Stimulated activated naive CD4-positive, alpha-beta T cell (primary cell): ENCODE results near the gene CEP131.

ENCODE experiments used
- DNase-seq, 6 experiments: peaks; one replicate each; lab custom pipeline; 2025; lab: John Stamatoyannopoulos, UW

Gene CEP131

GRCh38 chr17:81187120-81187519 lies 35.6 kb downstream of the CEP131 start:
- no peak for DNase-seq

- DNase-seq = no peak
Measured at GRCh38 chr17:81186203-81186602, 36.6 kb downstream of the CEP131 start.

GRCh38 chr17:81184555-81184954 lies 38.2 kb downstream of the CEP131 start:
- no peak for DNase-seq

GRCh38 chr17:81183807-81184206 lies 39.0 kb downstream of the CEP131 start:
- no peak for DNase-seq

DNA sequence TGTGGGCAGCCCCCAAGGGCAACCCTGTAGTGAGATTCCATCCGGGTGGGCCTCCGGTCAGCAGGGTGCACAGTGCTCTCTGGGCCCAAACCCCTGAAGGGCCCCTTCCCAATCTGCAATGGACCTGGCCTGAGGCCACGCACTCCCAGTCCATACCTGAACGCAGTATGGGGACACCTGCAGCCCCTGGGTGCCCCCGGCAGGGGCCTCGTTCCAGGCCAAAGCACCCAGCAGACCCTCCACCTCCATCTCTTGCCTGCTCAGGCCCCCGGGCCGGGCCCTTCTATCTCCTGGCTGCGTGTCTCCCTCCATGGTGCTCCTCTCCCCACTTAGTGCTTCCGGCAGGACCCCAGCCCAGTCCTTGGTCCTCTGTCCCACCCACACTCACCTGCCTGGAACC lies 39.4 kb downstream of the CEP131 start:
- DNase-seq = no peak

DNA sequence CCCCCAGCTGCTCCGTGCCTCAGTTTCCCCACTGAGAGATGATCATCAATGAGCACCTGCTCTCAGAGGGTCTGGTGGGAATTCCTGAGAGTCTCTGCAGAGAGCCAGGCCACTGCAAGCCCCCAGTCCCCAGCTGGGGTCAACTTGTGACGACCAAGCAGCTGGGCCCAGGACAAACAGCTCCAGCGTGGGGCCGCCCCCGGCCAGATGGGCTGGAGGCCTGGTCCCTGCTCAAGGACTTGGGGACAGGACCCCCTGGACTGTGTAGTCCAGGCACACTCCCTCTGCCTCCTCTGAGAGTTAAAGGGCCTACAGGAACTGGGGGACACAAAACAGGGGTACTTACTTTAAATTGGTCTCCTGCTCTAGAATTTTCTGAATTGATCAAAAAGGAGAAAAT lies 40.2 kb downstream of the CEP131 start:
- DNase-seq = no peak

GRCh38 chr17:81181811-81182185 lies 41.0 kb downstream of the CEP131 start:
- DNase-seq = no peak

GRCh38 chr17:81180836-81181810 lies 41.6 kb downstream of the CEP131 start:
- no peak for DNase-seq

GRCh38 chr17:81179861-81180260 lies 42.9 kb downstream of the CEP131 start:
- no peak for DNase-seq

- DNase-seq = no peak
Measured at GRCh38 chr17:81179220-81179619, 43.5 kb downstream of the CEP131 start.

DNA sequence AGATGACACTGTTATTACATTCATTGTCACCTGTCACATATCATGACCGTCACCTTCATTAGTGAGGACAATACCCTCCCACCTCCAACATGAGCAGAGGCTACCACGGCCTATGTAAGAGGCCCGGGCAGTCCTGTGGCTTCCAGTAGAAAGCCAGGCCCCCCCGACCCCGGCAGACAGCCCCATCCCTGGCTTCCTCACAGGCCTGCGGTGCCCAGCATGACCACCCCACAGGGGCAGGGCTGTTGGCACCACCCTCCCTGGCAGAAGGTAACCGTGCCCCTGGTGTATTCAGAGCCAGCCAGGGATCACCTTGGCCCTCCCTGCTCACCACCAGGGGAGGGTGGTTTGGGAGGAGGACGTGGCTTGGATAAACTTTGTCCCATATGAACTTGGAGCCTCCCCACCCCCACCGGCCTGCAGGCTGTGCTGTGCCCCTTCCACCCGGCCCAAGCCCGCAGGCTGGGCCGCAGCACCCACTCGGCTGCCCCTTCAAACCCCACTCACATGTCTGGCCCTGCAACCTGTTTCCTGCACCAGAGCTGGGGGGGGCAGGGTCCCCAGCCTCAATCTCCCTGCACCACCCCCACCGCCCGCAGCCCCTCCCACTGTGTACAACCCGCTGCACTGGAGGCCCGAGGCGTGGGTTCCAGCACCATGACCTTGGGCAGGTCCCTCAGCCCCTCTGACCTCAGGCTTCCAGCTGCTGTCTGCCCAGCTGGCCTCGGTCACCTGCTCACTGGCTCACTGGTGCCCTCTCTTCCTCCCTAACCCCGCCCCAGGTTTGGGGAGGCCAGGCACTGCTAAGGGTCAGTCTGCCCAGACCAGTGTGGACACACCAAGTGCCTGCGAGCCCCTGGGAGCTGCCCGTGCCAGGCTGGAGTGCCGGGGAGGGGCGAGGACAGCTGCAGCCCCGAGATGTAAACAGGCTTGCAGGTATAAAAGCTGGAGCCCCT lies 44.4 kb downstream of the CEP131 start:
- DNase-seq = no peak

GRCh38 chr17:81176666-81177065 lies 46.1 kb downstream of the CEP131 start:
- DNase-seq = no peak

- no peak for DNase-seq
Measured at GRCh38 chr17:81173762-81174155, 49.0 kb downstream of the CEP131 start.

- no peak for DNase-seq
Measured at GRCh38 chr17:81173052-81173761, 49.6 kb downstream of the CEP131 start.

- no peak for DNase-seq
Measured at GRCh38 chr17:81171941-81172340, 50.8 kb downstream of the CEP131 start.

DNA sequence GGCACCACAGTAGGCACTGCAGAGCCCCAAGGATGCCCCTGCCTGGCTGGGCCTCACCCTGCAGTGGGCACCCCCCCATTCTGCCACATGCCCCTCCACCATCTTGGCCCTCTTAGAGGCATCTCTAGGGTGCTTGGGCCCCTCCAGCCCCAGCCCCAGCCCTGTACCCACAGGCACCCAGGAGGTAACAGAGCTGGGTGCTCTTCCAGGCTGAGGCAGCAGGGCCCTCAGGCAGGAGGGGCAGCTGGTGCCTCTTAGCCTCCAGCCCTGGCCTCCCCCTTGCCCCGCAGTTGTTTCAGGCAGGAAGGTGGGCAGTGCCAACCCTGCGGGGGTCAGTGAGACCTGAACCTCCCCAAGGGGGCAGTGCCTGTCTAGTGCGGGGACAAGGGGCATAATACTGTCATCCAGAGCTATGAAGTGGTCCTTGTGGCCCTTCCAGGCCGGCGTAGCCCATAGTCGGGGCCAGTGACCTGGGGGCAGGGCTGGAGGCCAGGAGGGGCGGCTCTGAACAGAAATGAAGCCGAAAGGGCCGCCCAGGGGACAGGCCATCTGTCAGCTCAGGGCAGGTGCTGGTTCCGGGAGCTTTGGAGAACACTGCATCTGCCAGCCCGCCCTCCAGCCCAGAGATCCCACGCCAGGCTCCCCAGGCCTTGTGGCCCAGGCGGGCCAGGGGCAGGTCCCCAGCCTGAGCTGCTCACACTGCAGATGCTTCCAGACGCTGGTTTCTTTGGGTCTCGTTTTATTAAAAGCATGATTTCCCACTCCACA lies 51.9 kb downstream of the CEP131 start:
- no peak for DNase-seq

DNA sequence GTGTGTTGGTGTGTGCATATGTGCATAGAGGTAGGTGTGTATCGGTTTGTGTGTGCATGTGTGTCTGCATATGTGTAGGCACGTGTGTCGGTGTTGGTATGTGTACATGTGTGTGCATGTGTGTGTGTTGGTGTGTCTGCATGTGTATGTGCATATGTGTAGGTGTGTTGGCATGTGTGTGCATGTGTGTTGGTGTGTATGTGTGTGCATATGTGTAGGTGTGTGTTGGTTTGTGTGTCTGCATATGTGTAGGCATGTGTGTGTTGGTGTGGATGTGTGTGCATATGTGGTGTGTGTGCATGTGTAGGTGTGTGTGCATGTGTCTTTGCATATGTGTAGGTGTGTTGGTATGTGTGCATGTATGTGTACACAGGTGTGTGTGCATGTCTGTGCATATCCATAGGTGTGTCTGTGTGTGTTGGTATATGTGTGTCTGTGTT lies 52.9 kb downstream of the CEP131 start:
- DNase-seq = no peak

- no peak for DNase-seq
Measured at GRCh38 chr17:81167638-81168037, 55.1 kb downstream of the CEP131 start.

DNA sequence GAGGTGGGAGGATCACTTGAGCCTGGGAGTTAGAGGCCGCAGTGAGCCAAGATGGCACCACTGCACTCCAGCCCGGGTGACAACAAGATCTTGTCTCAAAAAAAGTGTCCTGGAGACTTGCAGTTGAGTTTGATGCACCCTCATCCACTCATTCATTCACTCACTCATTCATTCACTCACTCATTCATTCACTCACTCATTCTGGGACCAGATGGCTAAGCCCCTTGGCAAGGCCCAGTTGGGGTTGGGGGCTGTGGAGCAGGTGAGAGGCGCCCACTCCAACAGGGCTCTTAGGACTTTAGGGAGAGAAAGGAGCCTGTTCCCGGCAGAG lies 55.6 kb downstream of the CEP131 start:
- DNase-seq = no peak

DNA sequence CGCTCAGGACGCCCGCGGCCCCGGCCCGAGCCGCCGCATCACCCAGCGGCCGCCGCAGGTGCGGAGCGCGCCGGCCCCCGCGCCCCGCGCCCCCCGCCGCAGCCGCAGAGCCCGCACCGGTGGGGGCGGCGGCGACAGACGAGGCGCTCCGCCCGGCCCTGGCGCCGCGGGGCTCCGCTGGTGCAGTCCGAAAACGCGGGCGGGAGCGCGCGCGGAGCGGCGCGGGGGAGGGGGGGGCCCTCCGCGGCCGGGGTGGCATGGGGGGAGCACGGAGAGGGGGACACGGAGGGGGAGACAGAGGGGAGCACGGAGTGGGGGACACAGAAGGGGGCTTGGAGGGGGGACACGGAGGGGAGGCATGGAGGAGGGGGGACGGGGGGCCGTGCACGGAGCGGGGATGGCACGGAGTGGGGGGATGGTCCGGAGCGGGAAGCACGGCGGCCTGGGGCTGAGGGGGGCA lies 56.7 kb downstream of the CEP131 start, which contains the start of gene AATK:
Gene AATK (minus strand): TSS at position 189 of the 460 bp plus-strand sequence. CDS start 229 bp downstream, outside the sequence.
- no peak for DNase-seq
